Activated gamma-delta T cell treated with anti-CD3 and anti-CD28 coated beads, Interleukin-2, amount 50 U/mL, for 16 hours (primary cell): ENCODE data around the gene UQCR11.
"Not testable (repeated sequence)": the region's sequence is repeated elsewhere in the genome, so short reads cannot be mapped to it uniquely, and the experiment has no call there.

Source experiments
- DNase-seq: peaks from one replicate; pipeline ENCODE4 v3.0.0-alpha.2; 2020; ENCODE audit warnings: low read depth

Gene UQCR11

DNA sequence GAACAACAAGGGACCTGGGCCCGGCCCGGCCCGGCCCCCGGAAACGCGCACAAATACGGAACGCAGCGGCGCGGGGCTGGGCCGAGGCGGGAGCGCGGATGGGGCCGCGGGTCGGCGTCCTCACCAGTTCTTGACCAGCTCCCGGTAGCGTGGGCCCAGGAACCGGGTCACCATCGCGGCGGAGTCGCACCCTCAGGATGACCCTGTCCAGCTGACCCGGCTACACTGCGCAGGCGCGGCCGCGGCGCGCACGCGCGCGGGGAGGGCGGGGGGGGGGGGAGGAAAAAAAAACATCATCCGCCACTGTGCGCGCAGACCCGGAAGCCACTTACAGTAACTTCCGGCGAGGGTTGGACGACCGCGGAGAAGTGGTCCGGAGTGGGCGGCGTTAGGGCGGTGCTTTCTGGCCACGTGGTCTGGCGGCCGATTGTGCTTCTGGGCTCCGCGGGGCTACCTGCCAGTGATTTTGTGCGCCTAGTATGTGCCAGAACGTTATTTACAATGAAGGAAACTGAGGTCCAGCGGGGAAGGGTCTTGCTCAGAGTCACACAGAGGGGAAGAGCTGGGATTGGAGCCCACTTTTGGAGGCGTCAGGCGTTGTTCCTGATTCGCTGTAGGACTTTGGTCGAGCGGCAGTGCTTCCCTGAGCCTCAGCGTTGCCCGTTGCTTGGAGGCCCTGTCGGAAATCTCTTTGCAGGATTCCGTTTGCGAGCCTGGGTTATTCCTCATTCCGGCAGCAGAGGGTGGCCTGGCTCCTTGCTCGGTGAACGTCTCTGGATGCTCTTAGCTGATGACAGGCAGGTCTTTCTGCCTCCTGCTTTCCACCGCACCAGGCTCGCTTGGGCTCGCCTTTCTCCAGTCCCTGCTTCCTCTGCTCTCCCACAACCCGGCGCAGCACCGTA is at the start of gene UQCR11:
Gene UQCR11 (minus strand): TSS at position 227 of the 902 bp plus-strand sequence. CDS start 53 bp downstream, at position 174.
- DNase-seq: peak; percentile 91

DNA sequence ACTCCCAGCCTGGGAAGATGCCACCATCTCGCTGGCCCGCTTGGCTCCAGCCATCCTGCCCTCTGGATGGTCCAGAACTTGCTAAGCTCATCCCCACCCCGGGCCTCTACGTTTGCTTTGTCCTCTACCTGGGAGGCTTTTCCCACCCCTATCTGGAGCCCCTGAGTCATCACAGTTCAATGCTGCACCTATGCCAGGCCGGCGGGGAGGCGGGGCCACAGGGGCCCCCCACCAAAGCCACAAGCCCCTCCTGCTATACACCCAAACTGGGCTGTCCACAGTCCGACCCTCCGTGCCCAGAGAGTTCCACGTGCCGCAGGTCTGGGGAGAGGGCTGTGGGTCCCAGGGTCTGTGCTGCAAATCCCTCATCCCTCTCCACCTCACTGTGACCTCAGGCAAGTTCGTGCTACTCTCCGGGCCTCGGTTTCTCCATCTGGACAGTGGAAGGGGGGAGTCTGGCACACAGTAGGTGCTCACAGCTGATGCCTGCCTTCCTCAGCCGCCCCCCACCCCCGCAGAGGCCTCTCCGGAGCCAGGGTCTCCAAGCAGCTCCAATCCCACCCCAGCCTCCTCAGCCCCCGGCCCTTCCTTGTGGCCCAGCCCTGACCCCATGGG is 49.0 kb upstream of the UQCR11 start:
- no peak for DNase-seq

DNA sequence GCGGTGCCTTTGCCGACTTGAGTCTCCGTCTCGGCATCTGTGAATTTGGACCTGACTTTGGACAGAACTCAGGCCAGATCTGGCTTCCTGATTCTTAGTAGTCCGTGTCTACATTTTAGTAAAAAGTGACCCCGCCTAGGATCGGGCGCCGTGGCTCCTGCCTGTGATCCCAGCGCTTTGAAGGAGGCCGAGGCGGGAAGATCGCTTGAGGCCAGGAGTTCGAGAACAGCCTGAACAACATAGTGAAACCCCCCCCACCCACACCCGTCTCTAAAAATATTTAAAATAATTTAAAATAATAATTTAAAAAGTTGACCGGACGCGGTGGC is 48.0 kb upstream of the UQCR11 start:
- DNase-seq: no peak

DNA sequence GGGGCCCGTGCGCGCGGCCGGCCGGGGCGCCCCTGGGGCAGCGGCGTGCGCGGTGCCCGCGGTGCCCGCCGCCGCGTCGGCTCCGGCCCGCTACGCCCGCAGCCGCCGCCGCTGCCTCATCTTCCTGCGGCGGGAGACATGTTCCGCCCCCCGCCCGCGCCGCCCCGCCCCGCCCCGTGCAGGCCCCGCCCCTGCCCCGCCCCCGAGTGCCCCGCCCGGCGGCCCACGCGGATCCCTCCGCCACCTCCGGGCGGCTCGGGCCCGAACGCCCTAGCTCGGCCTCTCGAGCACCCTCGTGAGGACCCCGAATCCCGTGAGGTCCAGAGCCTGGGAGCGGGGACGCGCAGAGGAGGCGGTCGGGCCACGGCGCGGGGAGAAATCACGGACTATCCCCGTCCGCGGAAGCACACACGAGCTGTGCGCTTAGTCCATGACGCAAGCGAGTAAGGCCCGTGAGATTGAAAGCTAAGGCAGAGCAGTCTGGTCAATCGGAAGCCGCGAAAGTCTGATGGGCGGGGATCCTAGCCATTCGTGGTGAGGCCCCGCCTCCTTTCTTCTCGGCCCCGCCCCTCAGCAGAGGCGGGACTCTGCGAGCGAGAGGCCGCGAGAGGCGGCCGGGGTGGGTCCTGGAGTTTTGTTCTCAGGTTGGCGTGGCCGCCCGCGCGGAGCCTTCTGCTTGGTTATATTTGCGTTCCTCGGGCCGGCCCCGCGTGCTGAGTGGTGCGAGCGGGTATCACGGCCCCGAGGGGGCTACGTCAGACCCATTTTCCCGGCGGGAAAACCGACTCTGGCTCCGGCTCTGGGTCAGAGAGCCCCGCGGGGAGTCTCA is 47.4 kb upstream of the UQCR11 start, which contains the start of gene TCF3:
Gene TCF3 (minus strand): TSS at position 145 of the 829 bp plus-strand sequence. CDS start 2,367 bp downstream, outside the sequence.
- DNase-seq: peak; percentile 98

DNA sequence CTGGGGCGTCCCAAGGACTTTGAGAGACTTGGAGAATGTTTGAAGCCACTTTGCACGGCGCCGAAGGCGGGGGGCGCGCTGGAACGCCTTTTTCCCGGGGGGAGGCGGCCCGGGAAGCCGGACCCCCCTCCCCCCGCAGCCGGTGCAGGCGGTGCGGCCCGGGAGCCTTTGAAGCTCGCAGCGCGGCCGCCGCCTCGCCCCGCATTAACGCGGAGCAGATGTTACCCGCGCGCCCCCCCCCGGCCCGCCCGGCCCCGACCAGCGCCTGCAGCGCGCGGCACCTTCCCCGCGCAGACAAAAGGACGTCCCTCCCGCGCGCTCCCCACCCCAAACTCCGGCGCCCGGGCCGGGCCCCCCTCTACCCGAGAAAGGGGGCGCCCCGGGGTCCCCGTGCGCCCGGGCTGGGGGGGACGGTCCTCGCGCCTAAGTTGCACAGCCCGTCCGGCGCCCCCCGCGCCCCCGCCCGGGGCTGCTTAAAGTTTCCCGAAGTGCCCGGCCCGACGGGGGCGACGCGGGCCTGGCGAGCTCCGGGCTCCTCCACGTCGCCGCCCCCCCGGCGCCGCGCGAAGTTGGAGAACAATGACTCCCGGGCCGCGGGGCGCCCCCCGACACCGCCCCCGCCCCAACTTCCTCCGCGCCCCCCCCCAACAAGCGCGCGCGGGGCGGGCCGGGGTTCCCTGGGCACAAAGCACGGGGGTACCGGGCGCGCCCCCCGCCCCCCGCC is 46.5 kb upstream of the UQCR11 start:
- peak; percentile 20 for DNase-seq

DNA sequence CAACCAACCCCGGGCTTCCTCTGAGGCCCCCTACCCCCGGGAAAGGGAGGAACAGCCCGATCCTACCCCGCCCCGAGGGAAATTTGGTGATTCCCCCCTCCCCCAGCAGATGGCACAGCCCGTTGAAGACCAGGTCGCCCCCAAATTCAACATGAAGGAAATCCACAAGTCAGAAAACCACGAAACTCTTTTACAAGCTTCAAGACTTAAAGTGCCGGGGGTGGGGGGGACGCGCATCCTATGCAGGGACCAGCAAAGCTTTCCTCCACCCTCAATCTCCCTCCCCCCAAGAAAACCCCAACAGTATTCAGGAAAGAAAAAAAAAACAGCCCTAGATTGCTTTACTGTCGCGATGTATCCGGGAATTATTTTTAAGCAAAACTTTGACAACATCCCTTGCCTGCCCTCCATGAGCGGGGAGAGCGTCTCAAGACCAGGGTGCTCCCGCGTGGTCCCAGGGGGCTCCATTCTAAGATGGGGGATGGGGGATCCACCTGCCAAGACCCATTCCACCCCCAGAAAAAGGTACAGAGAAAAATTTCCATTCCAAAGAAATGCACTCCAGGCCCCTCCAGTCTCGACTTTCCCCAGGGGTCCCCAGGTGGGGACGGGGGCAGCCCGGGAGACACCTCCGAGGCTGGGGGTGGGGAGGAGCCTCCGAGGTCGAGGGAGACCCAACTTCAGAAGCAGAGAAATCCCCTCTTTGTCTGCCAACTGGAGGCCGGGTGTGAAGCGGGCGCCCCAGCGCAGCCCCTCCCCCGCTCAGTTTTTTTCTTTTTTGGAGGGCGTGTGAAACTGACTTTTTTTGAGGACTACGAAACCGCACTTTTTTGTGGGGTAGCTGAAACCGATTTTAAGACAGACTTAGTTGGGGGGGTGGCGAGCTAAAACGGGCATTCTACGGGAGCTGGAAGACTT is 45.6 kb upstream of the UQCR11 start:
- peak; percentile 62 for DNase-seq

DNA sequence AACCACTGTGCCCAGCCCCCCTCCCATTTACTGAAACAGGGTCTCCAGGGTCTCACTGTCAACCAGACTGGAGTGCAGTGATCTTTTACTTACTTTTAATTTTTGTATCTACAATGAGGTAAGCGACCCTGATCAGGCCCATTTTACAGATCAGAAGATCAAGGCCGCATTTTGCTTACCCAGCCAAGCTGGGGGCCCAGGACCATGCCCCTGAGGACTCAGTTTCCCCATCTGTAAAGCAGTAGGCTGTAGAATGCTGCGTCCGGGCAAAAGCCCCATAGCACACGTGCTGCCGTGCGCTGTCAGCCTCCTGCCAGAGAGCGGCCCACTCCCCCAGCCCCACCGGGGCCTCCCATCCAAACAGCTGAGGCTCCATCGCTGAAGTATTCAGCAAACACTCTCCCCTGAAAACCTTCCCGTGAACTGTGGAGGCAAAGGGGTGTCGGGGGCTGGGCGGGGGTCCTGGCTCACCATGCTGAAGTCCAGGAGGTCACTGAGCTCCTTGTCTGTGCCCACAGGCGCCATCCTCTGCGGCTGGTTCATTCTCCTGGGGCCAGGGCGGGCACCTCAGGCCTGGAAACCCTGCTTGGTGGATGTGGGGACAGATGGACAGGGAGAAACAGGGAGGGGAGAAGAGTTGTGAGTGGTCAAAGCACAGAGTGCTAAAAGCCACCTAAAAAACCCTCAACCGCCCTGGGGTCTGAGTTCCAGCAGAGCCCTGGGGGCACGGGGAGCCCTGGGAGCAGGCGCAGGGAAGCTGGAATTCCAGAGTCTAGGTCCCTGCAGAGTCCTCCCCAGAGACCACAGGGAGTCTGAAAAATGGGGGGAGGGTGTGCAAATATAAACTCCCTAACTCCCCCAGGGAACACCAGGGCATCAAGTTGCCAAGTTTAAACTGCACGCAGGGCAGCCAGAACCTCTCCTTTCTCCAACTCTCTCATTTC is 44.7 kb upstream of the UQCR11 start:
- no peak for DNase-seq

DNA sequence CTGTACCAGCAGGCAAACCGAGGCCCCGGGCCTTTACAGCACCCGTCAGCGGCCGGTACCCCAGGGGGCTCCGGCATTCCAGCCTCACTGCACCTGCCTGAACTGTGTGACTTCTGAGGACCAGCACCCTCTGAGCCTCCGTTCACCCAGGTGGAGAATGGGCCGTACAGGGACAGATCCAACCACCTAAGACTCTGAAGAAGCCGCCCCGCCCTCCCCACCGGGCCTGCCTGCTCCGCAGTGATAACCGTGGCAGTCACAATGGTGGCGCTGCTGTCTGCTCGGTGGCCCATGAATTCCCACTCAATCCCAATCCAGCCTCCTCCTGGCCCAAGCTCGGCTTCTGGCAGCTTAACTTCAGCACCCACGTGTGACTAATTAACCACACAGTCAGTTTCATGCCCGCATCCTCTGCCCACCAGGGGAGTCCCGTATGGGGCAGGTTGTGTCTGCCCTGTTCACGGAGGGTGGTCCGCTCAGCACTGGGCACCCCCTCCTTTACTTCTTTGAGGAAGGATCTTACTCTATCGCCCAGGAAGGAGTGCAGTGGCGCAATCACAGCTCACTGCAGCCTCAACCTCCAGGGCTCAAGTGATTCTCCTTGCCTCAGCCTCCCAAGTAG is 43.8 kb upstream of the UQCR11 start:
- DNase-seq: no peak

DNA sequence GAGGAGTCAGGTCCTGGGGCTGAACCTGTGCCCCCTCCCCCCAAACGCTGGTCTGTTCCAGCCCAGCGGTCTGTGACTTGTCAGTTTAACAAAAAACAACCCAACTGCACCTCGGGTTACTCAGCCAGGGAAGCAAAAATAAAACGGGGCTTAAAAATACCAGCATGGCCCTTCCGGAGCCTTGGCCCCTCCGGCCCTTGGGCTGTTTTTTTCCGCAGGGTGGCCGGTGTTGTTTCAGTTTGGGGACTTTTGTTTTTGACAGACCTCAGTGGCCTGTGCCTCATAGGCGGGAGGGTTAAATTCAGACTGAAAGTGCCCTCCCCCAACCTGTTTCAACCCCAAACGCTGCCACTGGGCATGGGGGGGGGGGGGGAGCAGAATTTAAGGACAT is 43.2 kb upstream of the UQCR11 start:
- no peak for DNase-seq

DNA sequence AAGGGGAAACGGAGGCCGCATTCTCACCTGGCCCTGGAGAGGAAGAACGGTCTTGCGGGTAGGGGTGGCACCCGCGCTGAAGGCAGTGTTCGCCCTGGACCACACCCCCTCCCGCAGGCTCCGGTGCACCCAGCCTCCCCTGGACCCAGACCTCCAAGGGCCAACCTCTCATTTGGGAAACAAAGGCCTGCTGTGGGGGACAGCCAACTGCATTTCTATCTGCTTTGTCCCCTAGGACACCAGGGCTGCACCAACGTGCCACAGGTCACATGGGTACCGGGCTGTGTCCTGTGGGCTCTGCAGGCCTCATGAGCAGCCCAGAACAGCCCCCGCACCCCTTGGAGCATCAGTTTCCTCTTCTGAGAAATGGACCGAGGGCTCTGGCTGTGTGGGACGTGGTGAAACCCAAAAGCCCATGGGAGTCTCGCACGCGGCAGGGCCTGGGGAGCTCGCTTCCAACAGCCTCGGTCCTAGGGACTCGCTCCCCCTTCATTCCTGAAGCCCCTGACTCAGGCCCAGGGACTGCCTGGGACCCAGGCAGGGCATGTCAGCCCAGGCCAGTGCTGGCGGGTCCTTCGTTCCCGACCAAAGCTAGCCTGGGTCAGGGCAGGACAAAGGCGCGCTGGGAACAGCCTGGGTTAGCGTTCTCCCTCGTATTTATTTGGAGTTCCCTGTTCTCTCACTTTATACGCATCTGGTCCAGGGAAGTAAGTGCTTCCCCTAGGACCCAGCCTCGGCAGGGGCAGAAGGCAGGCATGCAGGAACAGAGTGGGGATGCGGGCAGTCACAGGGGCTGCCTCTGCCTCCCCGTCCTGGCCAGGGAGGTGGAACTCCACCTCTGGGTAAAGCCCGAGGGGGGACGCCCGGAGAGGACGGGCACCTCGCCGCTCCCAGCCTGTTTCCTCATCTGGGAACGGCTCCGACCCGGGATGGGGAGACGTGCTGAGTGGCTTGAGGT is 42.5 kb upstream of the UQCR11 start:
- DNase-seq: no peak

DNA sequence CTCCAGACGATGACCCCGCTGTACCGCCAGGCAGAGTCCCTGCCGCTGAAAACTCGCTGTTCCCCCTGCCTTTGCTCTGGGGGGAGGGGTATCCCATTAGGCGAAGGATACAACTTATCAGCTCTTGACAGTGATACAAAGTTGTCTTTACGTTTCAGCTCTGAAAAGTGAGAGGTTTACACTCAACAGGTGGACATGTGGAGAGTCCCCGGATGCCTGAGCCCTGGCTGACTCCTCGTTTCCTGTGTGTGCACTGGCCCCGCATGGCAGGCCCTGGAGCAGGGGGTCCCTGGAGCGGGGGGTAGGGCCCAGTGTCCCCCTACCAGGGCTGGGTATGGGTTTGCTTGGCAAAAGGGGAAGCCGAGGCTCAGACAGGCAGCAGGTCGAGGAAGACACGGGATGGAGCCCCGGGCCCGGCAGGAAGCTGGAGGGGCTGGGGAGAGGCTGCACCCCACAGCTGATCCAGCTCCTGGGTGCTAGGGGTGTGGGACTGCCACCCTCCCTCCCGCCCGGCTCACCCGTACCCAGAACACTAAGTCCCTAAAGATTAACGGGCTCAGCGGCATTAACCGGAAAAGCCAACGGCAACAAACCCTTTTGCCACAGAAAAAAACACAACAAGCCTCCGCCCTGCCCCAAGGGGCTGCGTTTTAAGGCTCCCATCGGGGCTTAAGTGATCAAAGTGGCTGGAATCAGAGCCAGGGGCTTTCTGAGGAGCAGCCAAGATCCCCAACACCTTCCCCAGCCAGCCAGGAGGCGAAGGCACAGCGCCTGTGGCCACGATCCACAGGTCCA is 41.6 kb upstream of the UQCR11 start:
- DNase-seq: no peak

DNA sequence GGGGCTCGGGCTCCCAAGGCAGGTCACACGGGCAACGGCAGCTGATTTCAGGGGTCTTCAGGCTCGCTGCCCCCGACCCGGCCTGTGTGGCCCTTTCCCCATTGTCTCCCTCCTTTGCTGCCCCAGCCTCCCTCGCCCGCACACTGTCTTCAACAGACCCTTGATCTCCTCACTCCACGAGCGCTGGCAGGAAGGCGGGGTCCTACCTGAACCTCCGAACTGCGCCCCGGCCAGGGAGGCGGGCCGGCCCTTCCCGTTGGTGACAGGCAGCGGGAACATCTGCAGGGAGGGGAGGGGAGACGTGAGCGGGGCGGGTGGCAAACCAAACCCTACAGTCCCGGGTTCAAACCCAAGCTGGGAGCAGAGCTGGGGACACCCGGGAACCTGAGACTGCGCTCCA is 40.9 kb upstream of the UQCR11 start:
- DNase-seq: no peak

DNA sequence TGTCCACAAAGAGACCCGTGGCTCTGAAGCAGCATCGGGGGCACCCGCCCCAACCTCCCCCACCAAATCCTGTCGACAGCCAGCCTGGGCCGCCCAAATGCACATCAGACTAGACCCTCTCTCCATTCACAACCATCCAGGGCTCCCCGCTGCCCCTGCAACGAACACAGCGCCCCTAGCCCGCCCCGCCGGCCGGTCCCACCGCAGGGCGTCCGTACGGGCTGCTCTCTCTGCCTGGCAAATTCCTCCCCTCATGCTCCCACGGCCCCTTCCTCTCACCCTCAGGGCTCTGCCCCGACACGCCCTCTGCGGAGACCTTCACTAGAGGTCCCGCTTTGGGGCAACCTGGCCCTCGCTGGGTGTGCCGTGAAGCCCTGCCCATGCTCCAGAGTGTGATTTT is 40.0 kb upstream of the UQCR11 start:
- DNase-seq: no peak

DNA sequence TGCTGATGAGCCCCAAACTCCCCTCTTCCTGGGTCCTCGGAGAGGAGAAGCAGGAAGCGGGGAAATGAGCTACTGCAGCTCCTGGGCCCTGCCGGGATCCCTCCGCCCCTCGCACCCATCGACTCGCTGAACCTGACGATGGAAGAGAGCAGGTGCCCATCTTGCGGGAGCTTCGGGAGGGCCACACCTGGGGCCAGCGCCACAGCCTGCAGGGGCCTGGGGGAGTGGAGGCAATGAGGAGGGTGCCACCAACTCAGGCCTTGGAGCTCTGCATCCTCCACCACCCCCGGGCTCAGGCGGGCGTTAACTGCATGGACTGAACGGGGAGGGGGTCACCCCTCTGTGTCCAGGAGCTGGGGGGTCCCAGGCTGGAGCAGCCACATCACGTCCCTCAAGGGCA is 38.8 kb upstream of the UQCR11 start:
- DNase-seq: no peak

DNA sequence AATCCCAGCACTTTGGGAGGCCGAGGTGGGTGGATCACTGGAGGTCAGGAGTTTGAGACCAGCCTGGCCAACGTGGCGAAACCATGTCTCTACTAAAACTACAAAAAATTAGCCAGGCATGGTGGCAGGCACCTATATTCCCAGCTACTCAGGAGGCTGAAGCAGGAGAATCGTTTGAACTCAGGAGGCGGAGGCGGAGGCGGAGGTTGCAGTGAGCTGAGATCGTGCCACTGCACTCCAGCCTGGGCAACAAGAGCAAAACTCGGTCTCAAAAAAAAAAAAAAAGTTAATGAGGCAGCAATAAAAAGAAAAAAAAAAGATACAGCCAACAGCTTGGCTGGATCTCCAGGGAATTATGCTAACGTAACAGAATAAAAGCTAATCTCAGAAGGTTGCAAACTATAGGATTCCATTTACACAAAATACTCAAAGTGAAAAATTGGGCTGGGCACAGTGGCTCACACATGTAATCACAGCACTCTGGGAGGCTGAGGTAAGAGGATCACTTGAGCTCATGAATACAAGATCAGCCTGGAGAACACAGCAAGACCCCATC is 35.7 kb upstream of the UQCR11 start:
- DNase-seq: not testable (repeated sequence)

DNA sequence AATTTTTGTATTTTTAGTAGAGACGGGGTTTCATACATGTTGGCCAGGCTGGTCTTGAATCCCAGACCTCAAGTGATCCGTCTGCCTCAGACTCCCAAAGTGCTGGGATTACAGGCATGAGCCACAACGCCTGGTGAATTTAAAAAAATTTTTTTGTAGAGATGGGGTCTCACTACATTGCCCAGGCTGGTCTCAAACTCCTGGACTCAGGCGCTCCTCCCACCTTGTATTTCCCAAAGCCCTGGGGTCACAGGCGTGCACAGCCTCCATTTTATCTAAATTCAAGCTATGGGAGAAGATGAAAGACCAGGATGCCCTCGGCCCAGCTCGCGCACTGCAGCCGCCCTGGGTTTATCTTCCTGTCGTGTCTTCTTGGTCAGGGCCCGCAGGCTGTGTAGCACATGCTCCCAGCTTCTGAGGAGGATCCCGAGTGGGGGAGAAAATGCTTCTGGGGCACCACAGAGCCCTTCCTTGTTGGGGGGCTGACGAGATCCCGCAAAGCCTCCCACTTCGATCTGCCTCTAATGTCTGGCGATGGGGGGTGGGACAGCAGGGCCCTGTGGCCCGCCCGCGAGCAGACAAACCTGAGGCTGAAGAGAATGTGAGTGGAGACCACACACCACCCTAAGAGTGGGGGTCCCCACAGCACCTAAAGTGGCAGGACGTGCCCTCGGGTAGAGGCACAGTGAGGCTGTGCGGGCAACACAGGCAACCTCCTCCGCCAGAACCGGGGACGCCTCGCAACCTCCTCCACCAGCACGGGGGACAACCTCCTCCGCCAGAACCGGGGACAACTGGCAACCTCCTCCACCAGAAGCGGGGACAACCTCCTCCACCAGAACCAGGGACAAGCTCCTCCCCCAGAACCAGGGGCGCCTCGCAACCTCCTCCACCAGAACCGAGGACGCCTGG is 31.3 kb upstream of the UQCR11 start:
- no peak for DNase-seq
